Measurements from ENCODE around the gene ABCF1. TPM values are rescaled to one million over a fixed set of nuclear protein-coding genes. Genes with fewer than 3 reads are reported as not detected.

ABCF1 gene
- total and polyA plus RNA-seq, 2 of the 8 experiments (the other 6 are each of a cell fraction or from before 2014, with no cell fraction given) = 48.8 to 123 TPM

DNA sequence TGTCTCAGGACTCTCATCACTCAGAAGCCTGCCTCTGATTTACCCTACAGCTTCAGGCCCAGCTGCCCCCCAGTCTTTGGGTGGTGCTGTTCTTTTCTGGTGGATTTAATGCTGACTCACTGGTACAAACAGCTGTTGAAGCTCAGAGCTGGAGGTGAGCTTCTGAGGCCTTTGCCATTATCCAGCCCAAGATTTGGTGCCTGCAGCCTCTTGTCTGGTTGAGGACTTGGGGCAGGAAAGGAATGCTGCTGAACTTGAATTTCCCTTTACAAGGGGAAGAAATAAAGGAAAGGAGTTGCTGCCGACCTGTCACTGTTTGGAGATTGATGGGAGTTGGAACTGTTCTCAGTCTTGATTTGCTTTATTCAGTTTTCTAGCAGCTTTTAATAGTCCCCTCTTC lies 19.8 kb downstream of the ABCF1 start:
- no peak overlapping the region for H4K5ac ChIP-seq (ENCODE audit: insufficient read length, low read depth, low read length)
- TF ChIP-seq JUN (IDR thresholded peaks at IDR 0.05; ENCODE audit: low read depth, low read length) = no peak
- TF ChIP-seq SUZ12 (IDR thresholded peaks at IDR 0.05; ENCODE audit: low read length) = no peak
- no peak overlapping the region for H2BK12ac ChIP-seq (ENCODE audit: low read depth, low read length)
- FAIRE-seq (no peak), DNase-seq (ENCODE audit: low read depth in 1 of 2, low spot score in 2 of 2) (no peak)
- H3K79me2 ChIP-seq (ENCODE audit: control insufficient read depth in 1 of 2, insufficient read depth in 2 of 2, low read length in 2 of 2) = peaks cover 0 to 5% of the 10 kb centered on the region in 2 experiments; a peak in 1 of 4 replicates
- no peak overlapping the region for H3K56ac ChIP-seq (replicated peaks; ENCODE audit: insufficient read length, low read depth, low read length)
- H2BK5ac ChIP-seq (ENCODE audit: low read depth, low read length) = no peak overlapping the region
- H3K4me1 ChIP-seq (replicated peaks in 1 of 4; ENCODE audit: control insufficient read depth in 3 of 4, insufficient read depth in 4 of 4, low read length in 3 of 4) = no peaks in the 10 kb centered on the region
- H3K4me2 ChIP-seq (ENCODE audit: insufficient read depth in 1 of 2, low read depth in 2 of 2, low read length in 2 of 2) = no peak overlapping the region
- no peak overlapping the region for H3K18ac ChIP-seq (ENCODE audit: extremely low read depth, low read length)
- peaks cover 3 to 11% of the 10 kb centered on the region in 2 experiments for H4K20me1 ChIP-seq (replicated peaks in 1 of 2; ENCODE audit: control insufficient read depth in 1 of 2, insufficient read depth in 2 of 2, low read length in 2 of 2)
- H2BK15ac ChIP-seq (ENCODE audit: low read length) = no peak overlapping the region
- H3K23ac ChIP-seq (ENCODE audit: insufficient read length) = no peak overlapping the region
- no peak overlapping the region for H3K14ac ChIP-seq (ENCODE audit: insufficient read length)
- WGBS, 2 experiments (ENCODE audit: extremely low coverage in 1 of 2, insufficient coverage in 1 of 2, insufficient read length in 1 of 2, insufficient replicate concordance in 2 of 2, low coverage in 1 of 2, low lambda C conversion rate in 2 of 2, missing lambda C conversion rate in 1 of 2) = 88% methylated on average over 1 of the region's 1 CpG; no CpG with 5 or more reads in 1 of the 2 experiments
- H3K4ac ChIP-seq (replicated peaks; ENCODE audit: insufficient read length, low read depth, low read length) = no peak overlapping the region
- no peak overlapping the region for H3K4me3 ChIP-seq (ENCODE audit: extremely low read depth in 1 of 4, insufficient read depth in 2 of 4, low read depth in 3 of 4, low read length in 4 of 4)
- H3K27ac ChIP-seq (ENCODE audit: low read depth, low read length) = no peak overlapping the region
- no peak overlapping the region for H4K91ac ChIP-seq (replicated peaks; ENCODE audit: insufficient read length, low read length)
- H2BK120ac ChIP-seq (replicated peaks; ENCODE audit: low read depth, low read length) = no peak overlapping the region
- H2AFZ ChIP-seq (ENCODE audit: low read length) = no peak overlapping the region
- no peak overlapping the region for H2AK5ac ChIP-seq (ENCODE audit: low read depth, low read length)
- POLR2A ChIA-PET (ENCODE audit: partially characterized antibody) = interaction anchor here (0.7 to 27.0 kb wide), 10 partner anchors 4 to 50 kb away, joined by 3 to 712 read pairs (median 8); partner anchors contain the start of genes ABCF1, ATAT1, GNL1 and MRPS18B
- no peak overlapping the region for H2BK20ac ChIP-seq (ENCODE audit: low read length)
- H3K79me1 ChIP-seq (ENCODE audit: low read depth, low read length) = peaks cover 2% of the 10 kb centered on the region; the same call in 1 of the 2 replicates
- no peak overlapping the region for H3K9ac ChIP-seq (replicated peaks in 1 of 4; ENCODE audit: extremely low read depth in 1 of 4, low read depth in 3 of 4, low read length in 3 of 4)
- peaks cover 18 to 79% (median 56%) of the 10 kb centered on the region in 4 experiments for H3K36me3 ChIP-seq (ENCODE audit: control insufficient read depth in 2 of 4, insufficient read depth in 4 of 4, low read length in 3 of 4)
- peaks cover 0 to 2% of the 10 kb centered on the region in 2 experiments; a peak in 1 of 4 replicates for H3K9me3 ChIP-seq (ENCODE audit: insufficient read depth in 2 of 2, low read depth in 1 of 2, low read length in 1 of 2)
- no peak overlapping the region for H4K8ac ChIP-seq (ENCODE audit: extremely low read depth, insufficient read depth, low read length)
- H3K23me2 ChIP-seq (ENCODE audit: low read depth, low read length) = no peaks in the 10 kb centered on the region
- CTCF ChIA-PET (ENCODE audit: partially characterized antibody) = interaction anchor here (0.6 to 2.7 kb wide), 7 partner anchors 10 to 348 kb away, joined by 3 to 9 read pairs (median 5); no protein-coding TSS in a partner anchor
- no peaks in the 10 kb centered on the region for H3K27me3 ChIP-seq (replicated peaks in 1 of 4; ENCODE audit: control insufficient read depth in 3 of 4, extremely low read depth in 1 of 4, insufficient read depth in 3 of 4, low read length in 3 of 4)
